ENCODE measurements around the gene TMCO5A.
"Not testable (repeated sequence)": the region's sequence is repeated elsewhere in the genome, so short reads cannot be mapped to it uniquely, and the experiment has no call there.

TMCO5A gene

DNA sequence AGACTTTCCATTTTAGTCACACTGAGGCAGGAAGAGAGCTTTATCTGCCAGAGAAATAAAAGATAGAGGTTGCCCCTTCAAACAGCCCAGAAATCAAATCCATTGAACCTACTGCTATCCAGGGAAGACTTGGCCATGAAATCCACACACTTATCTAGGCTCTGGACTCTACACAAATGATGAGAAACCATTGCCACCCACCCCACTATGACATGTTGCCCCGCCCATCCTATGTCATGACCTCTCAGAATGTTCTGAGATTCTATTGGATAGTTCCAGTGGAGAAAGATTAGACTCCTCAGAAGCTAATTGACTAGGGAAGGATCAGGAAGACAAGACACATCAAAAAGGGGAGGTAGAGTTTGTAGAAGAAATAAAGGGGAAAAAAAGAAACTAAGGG lies at the start of gene TMCO5A:
Gene TMCO5A, plus strand, starts transcription at position 301 of the 400 bp plus-strand sequence. CDS start 1,684 bp downstream, outside the sequence.
- no peak for DNase-seq

DNA sequence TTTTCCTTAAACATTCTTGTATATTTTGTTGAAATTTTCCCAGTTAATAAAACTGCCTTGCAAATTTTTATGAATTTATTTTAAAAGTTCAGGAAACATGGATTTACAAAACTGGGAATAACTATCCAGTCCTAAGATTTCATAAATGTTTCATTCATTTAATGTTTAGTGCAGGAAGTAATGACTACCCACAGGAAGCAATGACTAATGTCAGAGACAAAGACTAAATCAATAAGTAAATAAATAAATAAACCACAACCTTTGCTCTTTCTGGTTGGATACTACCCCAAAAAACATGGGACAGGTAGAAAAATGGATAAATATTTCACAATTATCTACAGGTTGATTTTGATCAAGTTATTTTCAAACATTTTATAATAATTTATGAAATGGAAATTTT lies 48.8 kb upstream of the TMCO5A start:
- no peak for DNase-seq

DNA sequence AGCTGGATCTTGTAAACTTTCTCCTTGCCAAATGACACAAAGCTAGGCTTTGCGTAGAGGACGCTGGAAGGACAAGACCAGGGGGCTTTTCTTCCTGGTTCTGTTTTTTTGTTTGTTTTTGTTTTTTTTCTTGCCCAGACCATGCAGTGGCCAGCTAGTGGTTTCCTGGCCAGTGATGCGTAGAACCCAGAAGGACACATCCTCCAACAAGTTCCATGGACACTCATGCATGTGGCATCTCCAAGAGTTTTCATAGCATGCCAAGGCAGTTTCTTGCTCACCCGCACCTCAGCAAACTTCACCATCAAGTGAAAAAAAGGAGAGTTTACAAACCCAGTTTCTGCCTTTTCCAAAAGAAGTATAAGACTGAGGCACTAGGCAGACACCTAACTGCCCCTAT lies 46.1 kb upstream of the TMCO5A start:
- DNase-seq = no peak

DNA sequence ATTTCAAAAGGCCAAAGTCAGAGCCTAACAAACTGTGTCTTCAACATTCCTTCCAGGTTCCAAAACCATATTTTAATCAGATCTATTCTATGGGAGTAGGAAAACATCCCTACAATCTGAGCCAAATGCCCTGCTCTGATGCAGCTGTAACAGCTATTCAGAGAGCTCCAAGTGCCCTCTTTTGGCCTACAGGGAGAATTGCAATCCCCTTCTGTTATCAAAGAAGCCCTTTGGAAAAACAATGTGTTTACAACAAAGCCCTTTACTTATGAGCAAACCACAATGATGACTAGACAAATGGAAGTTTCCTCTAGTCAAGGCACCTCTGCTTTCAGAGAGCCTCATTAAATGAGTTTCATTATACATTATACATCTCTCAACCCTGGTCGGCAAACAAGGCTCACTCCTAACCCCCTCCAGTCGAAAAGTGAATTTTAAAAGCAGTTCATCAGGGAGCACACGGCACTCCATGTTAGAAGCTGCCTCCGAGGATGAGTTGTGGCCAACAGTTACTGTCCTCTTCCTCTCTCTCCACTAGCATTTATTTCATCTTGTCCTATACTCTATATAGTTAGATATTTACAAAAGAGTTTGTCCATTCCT lies 42.6 kb upstream of the TMCO5A start:
- peak; percentile 56 for DNase-seq

DNA sequence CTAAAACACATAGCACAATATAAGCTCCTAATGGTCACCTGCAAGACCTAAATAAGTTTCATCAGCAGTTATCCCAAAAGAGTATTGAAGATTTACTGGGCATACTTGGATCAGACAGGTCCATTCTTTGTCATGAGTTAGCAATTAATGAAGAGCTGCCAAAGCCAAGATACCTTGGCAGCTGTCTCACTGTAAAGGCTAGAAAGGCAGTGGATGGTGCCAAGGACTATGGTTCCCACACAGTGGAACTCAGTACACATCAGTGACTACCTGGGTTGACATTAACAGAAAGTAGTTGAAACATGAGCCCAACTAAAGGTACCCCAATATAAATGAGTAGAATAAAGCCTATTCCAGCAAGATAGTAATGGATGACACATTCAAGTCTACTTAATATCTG lies 41.1 kb upstream of the TMCO5A start:
- DNase-seq = no peak

DNA sequence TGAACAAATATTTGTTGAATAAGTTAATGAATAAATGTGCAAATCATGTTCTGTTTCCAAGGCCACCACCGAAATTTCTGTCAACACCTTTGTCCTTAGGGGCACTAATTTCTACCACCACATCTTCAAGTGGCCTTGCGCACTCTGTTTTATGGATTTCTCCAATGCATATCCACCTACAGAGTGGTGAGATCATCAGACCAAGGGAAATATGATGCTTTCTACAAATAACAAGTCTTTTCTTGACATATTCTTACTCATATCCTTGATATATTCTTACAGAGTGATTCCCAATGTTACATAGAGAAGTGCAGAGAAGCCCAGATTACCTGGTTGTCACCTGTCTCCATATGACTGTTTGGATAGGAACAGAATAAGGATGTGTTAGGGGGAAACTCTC lies 36.1 kb upstream of the TMCO5A start:
- DNase-seq = no peak

DNA sequence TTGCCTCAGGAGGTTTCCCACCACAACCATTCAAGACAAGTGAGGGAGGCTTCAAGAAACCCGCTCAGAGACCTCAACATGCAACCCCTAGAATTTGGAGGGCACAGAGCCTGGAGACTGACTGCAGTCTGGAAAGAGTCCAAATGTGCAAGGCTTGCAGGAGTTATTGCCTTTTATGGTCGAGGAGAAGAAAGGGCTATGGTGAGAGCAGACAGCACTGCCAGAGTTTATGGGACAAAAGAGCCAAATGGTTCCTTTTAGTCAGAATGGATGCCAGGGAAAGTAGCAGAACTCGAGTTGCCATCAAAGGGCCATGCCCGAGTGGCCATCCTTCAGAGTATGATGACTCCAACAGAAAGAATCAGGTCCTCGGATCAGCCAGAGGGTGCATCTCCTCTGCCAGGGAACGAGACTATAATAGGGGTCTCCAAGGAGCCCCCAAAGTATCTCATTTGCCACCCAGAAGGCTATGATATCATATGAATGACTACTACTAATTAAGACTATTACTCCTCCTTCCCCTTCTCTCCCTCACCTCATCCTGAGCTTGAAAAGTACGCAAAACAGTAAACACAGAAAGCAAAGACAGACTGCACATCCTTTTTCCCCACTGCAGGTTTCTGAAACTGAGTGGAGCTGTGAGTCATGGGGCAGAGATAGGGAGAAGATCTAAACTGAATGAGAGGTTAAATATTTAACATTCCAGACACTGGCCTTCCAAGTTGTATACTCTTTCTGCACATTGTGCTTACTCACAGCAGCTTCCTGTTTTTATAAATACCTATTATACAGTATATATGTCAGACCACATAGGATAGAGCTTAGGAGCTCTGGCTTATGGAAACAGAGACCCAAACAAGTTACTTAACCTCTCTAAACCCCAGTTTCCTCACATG lies 33.9 kb upstream of the TMCO5A start:
- DNase-seq = no peak

DNA sequence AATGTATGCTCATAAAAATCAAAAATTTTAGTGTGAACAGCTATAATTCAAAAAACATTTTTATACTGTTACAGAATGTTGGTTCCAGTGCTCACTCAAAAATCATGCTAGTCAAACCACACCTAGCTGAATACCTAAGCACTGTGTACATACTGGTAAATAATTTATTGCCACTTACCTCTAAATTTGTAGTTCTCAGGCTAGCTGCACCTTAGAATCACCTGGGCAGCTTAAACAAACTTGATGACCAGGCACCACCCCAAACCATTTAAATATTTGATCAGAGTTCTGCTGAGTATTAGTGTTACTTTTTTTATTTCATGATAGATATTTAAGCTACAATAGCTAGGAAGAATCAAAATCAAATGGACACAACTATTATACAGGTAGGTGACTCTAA lies 32.3 kb upstream of the TMCO5A start:
- DNase-seq = no peak

DNA sequence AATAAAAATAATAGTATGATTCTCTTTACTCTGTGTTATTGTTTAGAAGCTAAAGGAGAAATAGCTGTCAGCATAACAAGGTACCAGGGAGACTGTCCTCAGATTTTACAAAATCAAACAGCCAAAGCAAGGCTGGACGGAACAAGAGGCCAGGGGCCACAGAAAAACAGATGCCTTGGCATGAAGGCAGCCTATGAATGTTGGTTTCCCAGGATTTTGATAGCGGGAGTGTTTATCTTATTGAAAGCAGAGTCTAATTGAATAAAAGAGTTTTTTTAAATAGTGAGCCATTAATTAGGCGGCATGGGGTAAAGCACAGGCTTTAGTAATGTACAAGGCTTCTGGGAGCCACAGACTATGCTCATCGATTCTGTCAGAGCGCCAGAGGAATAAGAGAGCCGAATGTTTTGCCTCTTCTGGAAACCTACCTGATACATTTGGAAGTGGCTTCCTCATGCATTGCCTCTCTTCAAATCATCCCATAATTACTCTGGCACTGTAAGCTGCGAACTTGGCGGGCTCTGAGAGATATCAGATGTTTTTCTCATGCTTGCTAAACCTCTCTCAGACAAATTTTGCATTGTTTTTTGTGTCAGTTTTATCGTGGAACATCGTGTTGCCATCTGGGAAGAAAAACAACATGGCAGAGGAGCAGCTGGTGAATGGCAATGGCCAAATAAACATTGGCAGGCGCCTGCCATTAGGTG lies 30.4 kb upstream of the TMCO5A start:
- no peak for DNase-seq

DNA sequence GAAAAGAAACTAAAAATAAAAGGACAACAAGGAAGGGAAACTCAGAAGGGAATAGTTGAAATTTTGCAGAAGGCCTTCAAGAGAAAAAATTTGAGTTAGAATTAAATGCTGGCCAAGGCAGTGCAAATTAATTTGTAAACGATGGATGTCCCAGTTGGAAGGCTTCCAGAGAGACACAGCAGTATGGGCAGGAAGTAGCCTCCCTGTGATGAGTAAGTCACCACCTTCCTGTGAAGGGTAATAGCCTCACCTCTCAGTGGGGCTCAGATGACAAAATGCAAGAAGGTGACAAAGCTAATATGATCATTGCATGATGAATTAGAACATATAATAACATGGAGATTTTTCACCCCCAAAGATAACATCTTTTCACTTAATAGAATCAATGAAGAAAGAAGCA lies 27.3 kb upstream of the TMCO5A start:
- no peak for DNase-seq

DNA sequence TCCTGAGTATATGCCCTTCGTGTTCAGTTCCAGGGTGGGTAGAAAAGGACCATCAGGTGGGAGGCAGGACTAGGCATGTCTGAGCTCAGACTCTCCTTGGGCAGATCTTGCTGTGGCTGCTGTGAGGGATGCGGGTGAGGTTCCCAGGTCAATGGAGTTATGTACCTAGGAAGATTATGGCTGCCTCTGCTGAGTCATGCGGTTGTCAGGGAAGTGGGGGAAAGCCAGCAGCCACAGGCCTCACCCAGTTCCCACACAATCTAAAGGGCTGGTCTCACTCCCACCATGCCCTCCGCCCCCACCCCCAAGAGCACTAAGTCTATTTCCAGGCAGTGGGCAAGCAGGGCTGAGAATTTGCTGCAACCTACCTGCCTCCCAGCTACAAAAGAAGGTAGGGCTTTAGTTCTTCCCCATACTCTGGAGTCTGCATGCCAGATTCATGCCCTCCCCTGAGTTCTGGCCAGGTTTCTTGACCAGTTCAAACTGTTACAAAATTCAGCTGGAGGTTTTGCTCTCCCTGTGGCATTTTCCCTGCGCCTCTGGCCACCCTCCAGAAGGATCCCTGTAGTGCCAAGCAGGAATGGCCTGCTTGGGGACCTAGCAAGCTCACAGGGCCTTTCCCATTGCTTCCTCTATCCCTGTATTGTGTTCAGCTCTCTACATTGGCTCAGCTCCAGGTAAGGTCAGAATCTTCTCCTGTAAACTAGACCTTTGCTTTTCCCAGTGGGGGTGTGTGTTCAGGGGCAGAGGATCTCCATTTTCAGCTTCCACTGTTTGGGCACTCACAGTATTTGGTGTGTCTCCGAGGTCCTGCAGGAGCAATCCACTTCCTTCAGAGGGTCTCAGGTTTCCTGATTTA lies 12.7 kb upstream of the TMCO5A start:
- no peak for DNase-seq

DNA sequence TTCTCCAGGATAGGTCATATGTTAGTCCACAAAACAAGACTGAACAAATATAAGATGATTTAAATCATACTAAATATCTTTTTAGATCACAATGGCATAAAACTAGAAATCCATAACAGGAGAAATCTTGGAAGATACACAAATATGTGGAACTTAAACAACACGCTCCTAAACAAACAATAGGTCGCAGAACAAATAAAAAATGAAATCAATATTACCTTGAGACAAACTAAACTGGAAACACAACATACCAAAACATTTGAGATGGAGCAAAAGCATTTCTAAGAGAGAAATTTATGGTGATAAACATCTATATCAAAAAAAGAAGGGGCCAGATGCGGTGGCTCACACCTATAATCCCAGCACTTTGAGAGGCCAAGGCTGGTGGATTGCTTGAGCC lies 8.3 kb upstream of the TMCO5A start:
- no peak for DNase-seq

DNA sequence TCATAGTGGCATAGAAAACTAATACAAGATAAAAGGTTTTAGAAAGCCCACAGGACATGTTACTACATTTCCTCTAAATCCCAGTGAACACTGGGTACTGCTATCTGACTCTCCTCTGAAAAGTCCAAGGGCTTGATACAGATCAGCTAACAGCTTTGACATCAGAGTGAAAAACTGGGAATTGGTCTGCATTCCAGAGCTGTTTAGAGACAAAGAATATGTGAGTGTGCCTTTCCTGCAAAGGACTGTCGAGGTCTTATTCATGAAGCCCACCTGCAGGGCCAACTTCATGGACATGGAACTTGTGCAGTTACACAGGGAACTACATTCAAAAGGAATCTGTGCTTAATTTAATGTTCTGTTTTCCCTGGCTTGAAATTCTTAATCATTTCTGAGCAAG lies 5.2 kb upstream of the TMCO5A start:
- DNase-seq = no peak

DNA sequence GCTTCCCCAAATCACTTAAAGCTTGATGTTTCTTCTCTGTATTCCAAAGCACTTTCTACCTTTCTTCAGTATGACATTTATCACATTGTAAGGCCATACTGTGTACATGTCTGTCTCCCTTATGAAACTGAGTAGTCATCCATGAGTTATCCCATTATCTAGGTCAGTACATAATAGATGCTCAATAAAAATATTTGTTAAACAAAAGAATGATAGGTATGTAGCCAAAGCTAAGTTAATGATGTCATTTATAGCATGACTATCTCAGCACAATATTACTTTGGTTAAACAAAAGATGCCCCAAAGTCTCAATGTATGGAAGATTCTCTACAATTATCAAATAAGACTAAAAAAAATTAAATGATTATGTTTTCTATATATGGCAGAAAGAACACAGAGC lies 3.1 kb upstream of the TMCO5A start:
- DNase-seq = no peak

DNA sequence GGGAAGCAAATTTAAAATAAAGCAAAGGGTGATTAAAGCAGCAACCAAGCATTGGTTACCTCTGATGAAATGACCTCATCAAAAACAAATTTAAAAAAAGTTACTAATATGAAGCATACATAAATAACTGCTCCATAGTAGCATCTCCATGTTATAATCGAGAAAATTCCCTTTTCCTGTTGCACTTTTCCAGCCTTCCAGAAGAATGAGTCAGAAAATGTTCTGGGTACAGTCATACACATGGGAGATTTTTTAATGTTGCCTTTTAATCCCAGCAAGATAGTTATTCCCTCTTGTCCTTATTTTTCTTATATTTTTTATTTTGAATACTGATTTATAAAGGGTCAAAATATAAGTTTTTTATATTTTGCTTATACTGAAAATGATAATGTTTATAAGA lies 2.6 kb upstream of the TMCO5A start:
- DNase-seq = no peak

DNA sequence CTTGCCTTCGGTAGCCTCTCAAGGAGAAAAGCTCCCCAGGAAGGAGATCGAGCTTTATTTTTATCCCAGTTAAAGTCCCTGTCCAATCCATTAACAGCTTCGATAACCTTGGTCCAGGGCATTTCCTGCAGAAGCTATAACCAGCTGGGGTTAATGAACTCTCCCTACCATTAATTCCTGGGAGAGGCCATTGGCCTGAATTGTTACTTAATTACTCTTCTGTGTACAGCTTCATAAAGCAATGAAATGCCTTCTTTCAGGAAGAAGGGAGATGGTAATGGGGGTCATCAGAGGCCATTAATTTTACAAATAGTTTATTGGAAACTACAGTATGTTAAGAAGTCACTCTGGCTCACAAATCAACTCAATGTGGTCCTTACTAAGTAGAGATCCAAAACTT lies 1.9 kb upstream of the TMCO5A start:
- no peak for DNase-seq

DNA sequence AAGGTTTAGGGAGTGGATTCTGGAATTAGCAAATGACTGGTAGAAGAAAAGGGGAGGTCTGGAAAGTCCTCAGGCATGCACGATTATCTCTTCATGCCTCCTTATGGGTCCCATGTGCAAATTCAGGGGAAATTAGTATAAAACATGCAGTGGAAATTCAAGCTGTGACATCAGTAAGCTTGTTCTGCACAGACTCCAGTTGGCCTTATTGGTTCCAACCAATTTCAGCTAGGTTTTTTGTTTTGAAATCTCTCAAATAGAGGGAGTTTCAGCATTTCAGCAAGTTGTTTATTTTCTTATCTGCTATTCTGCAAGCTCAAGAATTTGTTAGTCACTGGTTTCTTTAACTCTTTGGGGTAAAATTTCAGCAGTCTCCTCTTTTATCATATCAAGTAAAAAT lies 774 bp upstream of the TMCO5A start:
- DNase-seq = no peak

DNA sequence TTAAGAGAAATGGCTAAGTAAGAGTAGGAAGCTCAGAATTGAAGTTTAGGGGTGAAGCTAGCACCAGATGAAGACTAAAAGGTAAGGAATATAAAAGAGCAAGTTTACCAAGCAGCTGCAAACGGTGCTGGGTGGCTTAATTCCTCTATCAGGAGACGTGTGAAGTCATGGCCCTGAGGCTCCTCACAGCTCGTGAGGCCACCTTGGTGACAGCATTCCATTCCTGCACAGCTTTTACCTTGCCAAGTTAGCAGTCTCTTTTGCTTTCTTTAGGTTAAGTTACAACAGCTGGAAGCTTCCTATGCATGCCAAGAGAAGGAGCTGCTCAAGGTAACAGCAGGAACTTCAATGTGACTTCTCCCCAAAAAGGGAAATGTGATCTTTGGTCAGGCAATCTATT lies 6.4 kb downstream of the TMCO5A start:
- no peak for DNase-seq

DNA sequence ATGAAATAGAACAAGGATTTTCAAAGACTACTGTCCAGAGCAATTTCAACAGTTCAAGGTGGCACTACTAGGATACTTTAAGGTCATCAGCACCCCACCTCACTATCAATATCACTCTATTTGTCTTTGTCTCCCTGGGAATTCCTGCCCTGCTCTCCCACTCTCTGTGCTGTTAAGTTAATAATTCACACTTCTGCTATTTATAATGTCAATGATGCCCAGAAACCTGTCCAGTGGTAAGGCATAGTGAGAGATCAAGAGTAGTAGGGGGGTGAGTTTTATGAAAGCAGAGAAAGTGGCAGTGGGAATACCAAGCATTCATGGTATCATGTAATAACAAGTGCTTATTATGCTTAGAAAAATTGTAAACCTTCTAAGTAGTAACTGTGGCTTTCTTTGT lies 7.3 kb downstream of the TMCO5A start:
- DNase-seq = no peak

DNA sequence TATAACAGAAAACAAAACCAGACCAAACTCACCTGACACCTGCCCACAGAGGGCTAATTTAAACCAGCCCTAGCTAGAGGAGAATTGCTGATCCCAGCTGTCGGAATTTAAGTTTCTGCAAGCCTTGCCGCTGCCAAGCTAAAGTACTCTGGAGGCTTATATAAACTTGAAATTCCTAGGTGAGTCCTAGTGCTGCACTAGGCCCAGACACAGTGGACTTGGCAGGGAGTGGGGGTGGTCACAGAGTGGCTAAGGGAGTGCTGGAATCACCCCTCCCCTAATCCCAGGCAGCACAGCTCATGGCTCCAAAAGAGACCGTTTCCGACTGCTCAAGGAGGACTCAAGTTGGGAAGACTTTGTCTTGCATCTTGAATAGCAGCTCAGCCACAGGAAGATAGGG lies 17.6 kb downstream of the TMCO5A start:
- no peak for DNase-seq

DNA sequence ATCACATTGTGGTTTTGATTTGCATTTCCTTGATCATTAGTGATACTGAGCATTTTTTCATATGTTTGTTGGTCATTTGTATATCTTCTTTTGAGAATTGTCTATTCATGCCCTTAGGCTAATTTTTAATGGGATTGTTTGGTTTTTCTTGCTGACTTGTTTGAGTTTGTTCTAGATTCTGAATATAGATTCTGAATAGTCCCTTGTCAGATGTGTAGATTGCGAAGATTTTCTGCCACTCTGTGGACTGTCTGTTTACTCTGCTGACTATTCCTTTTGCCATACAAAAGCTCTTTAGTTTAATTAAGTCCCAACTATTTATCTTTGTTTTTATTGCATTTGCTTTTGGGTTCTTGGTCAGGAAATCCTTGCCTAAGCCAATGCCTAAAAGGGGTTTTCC lies 26.3 kb downstream of the TMCO5A start:
- not testable (repeated sequence) for DNase-seq

DNA sequence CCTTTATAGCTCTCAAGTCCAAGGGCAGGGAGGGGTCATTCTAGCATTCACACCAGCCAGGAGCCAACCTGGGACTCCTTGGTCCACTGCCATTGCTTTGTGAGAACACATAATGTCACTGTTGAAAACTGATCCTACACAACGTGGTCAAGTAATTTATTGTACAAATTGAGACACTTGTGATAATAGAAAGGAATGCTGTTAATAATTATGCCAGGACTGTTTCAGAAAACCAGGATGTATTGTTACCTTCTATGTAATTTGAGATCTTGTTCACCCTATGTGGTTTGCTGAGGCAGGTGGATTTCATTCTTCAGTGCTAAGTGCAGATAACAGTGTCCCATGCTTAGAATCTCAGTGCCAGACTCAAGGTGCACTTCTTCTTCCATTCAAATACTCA lies 33.3 kb downstream of the TMCO5A start:
- DNase-seq = no peak

DNA sequence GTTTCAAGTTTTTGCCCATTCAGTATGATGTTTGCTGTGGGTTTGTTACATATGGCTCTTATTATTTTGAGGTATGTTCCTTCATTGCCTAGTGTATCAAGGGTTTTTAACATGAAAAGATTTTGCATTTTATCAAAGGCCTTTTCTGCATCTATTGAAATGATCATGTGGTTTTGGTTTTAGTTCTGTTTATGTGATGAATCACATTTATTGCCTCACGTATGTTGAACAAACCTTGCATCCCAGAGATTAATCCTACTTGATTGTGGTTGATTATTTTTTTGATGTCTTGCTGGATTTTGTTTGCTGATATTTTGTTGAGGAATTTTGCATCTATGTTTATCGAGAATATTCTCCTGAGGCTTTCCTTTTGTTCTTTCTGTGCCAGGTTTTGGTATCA lies 39.4 kb downstream of the TMCO5A start:
- no peak for DNase-seq
